GM21423 (cell line): Measurements from ENCODE around the gene SWSAP1.
A peak's percentile ranks its signal among the peaks of the same experiment; 100 is the strongest.
"Not testable (repeated sequence)": the region's sequence is repeated elsewhere in the genome, so short reads cannot be mapped to it uniquely, and the experiment has no call there.

ENCODE experiments used
- ATAC-seq: cut with Tn5 transposase; IDR thresholded peaks from one replicate; pipeline ENCODE4 v1.9.1; 2021; ENCODE audit warnings: mild to moderate bottlenecking, moderate library complexity; ENCODE audit not compliant: unreplicated experiment

The SWSAP1 gene

GRCh38 chr19:11374433-11375142, at the start of gene SWSAP1:
SWSAP1 (plus strand) TSS chr19:11374666; CDS start chr19:11374681, 15 bp downstream.
- peak; percentile 82 for ATAC-seq

- ATAC-seq, result no peak
These were observed 49.6 kb upstream of the SWSAP1 start for GRCh38 chr19:11324748-11325389.

GRCh38 chr19:11325544-11325943, 48.9 kb upstream of the SWSAP1 start:
- ATAC-seq, result no peak

- ATAC-seq, result no peak
These were observed 44.3 kb upstream of the SWSAP1 start for GRCh38 chr19:11330127-11330526.

- no peak for ATAC-seq
These were observed 43.0 kb upstream of the SWSAP1 start for GRCh38 chr19:11331502-11331901.

- ATAC-seq, result no peak
These were observed 41.6 kb upstream of the SWSAP1 start for GRCh38 chr19:11332822-11333221.

- not testable (repeated sequence) for ATAC-seq
These were observed 40.6 kb upstream of the SWSAP1 start for GRCh38 chr19:11333838-11334237.

GRCh38 chr19:11335449-11336146, 38.9 kb upstream of the SWSAP1 start:
- no peak for ATAC-seq

- ATAC-seq, result no peak
These were observed 37.4 kb upstream of the SWSAP1 start for GRCh38 chr19:11337080-11337479.

- ATAC-seq, result no peak
These were observed 36.3 kb upstream of the SWSAP1 start for GRCh38 chr19:11338121-11338520.

- no peak for ATAC-seq
These were observed 35.8 kb upstream of the SWSAP1 start for GRCh38 chr19:11338569-11339253.

- ATAC-seq, result peak; percentile 70
These were observed 35.0 kb upstream of the SWSAP1 start, which contains the start of gene RAB3D for GRCh38 chr19:11339254-11340098. RAB3D (minus strand) TSS chr19:11339657; CDS start chr19:11337399, 2,258 bp downstream.

- not testable (repeated sequence) for ATAC-seq
These were observed 34.4 kb upstream of the SWSAP1 start for GRCh38 chr19:11340099-11340467.

- no peak for ATAC-seq
These were observed 32.0 kb upstream of the SWSAP1 start for GRCh38 chr19:11342429-11342828.

GRCh38 chr19:11345122-11345803, 29.2 kb upstream of the SWSAP1 start:
- no peak for ATAC-seq

GRCh38 chr19:11346104-11346940, 28.1 kb upstream of the SWSAP1 start, which contains the start of the genes CCDC159 and TMEM205:
CCDC159 (plus strand) TSS chr19:11346519; CDS start chr19:11346607, 88 bp downstream.
TMEM205 (minus strand) TSS chr19:11346268; CDS start chr19:11345619, 649 bp downstream.
- peak; percentile 85 for ATAC-seq

- ATAC-seq, result no peak
These were observed 26.9 kb upstream of the SWSAP1 start for GRCh38 chr19:11347546-11348039.

GRCh38 chr19:11349171-11349570, 25.3 kb upstream of the SWSAP1 start:
- ATAC-seq, result no peak
